Activated T-cell treated with anti-CD3 and anti-CD28 coated beads for 1 hour (primary cell): Measurements from ENCODE around the gene SPATA13.

Source experiments
- DNase-seq: peaks from one replicate; pipeline ENCODE4 v3.0.0-alpha.2; 2020; ENCODE audit warnings: low read depth

SPATA13 gene

GRCh38 chr13:24253520-24254145 lies 93.1 kb downstream of the SPATA13 start:
- DNase-seq: no peak

GRCh38 chr13:24254146-24254841 lies 93.8 kb downstream of the SPATA13 start:
- DNase-seq: peak; percentile 34

GRCh38 chr13:24257497-24257896 lies 97.0 kb downstream of the SPATA13 start:
- no peak for DNase-seq

- DNase-seq: no peak
These were observed 101.0 kb downstream of the SPATA13 start for GRCh38 chr13:24261566-24261965.

GRCh38 chr13:24263632-24264031 lies 103.1 kb downstream of the SPATA13 start:
- DNase-seq: no peak

- peak; percentile 66 for DNase-seq
These were observed 104.5 kb downstream of the SPATA13 start for GRCh38 chr13:24264976-24265375.

- DNase-seq: no peak
These were observed 104.9 kb downstream of the SPATA13 start for GRCh38 chr13:24265453-24265852.

- DNase-seq: no peak
These were observed 106.8 kb downstream of the SPATA13 start for GRCh38 chr13:24267274-24267673.

GRCh38 chr13:24267801-24268200 lies 107.3 kb downstream of the SPATA13 start:
- no peak for DNase-seq

- no peak for DNase-seq
These were observed 109.3 kb downstream of the SPATA13 start for GRCh38 chr13:24269821-24270220.

- peak; percentile 40 for DNase-seq
These were observed 110.2 kb downstream of the SPATA13 start for GRCh38 chr13:24270639-24271141.

- no peak for DNase-seq
These were observed 110.7 kb downstream of the SPATA13 start for GRCh38 chr13:24271231-24271600.

GRCh38 chr13:24271601-24272451 lies 111.3 kb downstream of the SPATA13 start:
- peak; percentile 43 for DNase-seq

GRCh38 chr13:24272452-24273161 lies 112.1 kb downstream of the SPATA13 start:
- DNase-seq: no peak

GRCh38 chr13:24273926-24274325 lies 113.4 kb downstream of the SPATA13 start:
- DNase-seq: no peak

GRCh38 chr13:24274452-24275021 lies 114.0 kb downstream of the SPATA13 start:
- peak; percentile 41 for DNase-seq

- no peak for DNase-seq
These were observed 114.5 kb downstream of the SPATA13 start for GRCh38 chr13:24275041-24275440.

GRCh38 chr13:24276306-24276705 lies 115.8 kb downstream of the SPATA13 start:
- DNase-seq: no peak

- DNase-seq: no peak
These were observed 116.3 kb downstream of the SPATA13 start for GRCh38 chr13:24276861-24277260.

- no peak for DNase-seq
These were observed 117.2 kb downstream of the SPATA13 start for GRCh38 chr13:24277761-24278160.

GRCh38 chr13:24279327-24280110 lies 119.0 kb downstream of the SPATA13 start:
- DNase-seq: no peak
